ENCODE data around the gene ARL15. TPM values are rescaled to one million over a fixed set of nuclear protein-coding genes. Genes with fewer than 3 reads are reported as not detected.

ARL15 gene
- total and polyA plus RNA-seq, 9 donors, result 14.9 to 34.0 (median 19.2) TPM

DNA sequence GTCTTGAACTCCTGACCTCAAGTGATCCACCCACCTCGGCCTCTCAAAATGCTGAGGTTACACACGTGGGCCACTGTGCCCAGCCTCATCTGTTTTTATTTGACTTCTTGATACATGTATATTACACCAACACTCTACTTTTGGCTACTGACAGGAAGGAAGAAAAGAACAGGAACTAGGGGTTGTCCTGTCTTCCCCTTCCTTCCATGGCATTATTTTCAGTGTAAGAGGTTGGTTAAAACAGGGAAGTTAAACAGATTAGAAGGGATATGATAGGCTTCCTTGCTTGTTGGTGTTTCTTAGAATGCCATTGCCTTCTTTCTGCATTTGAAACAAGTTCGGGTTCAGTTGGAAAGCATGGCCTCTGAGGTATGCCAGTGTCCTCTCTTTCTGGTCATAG is 437.1 kb downstream of the ARL15 start:
- intact Hi-C loops (cut with DNase I), result no loop called here
- no peak for TF ChIP-seq POLR2A (IDR thresholded peaks at IDR 0.05)
- TF ChIP-seq, protein P1, sequence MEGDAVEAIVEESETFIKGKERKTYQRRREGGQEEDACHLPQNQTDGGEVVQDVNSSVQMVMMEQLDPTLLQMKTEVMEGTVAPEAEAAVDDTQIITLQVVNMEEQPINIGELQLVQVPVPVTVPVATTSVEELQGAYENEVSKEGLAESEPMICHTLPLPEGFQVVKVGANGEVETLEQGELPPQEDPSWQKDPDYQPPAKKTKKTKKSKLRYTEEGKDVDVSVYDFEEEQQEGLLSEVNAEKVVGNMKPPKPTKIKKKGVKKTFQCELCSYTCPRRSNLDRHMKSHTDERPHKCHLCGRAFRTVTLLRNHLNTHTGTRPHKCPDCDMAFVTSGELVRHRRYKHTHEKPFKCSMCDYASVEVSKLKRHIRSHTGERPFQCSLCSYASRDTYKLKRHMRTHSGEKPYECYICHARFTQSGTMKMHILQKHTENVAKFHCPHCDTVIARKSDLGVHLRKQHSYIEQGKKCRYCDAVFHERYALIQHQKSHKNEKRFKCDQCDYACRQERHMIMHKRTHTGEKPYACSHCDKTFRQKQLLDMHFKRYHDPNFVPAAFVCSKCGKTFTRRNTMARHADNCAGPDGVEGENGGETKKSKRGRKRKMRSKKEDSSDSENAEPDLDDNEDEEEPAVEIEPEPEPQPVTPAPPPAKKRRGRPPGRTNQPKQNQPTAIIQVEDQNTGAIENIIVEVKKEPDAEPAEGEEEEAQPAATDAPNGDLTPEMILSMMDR (IDR thresholded peaks at IDR 0.05), result no peak
- no peak for TF ChIP-seq EP300 (IDR thresholded peaks at IDR 0.05)
- DNase-seq, result no peak
- Histone ChIP-seq H3K4me1 (ENCODE audit: insufficient read depth) (no peaks in the 10 kb centered on the region), H3K27ac (no peak overlapping the region), H3K27me3 (no peaks in the 10 kb centered on the region), H3K4me3 (no peak overlapping the region), H3K36me3 (no peaks in the 10 kb centered on the region), H3K9me3 (no peaks in the 10 kb centered on the region)
- WGBS, 3 donors, result 83 to 88% (median 86%) methylated on average over 3 of the region's 3 CpGs

DNA sequence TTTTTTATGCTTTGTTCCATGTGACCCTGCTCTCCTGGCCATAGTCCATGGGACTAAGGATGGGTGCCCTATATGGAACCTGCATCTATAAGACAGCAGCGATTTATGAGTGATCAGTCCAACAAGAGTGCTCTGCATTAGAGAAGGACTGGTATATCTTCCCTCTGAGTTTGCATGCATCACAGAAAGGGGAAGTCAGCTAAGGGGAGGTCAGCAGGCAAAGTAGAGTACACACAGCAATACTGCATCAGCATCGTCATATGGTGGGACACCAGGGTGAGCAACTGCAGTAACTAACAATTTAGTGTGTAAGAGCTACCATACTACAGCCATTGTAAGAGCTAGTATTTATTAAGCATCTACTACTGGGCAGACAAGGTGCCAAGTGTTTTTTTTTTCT is 438.6 kb downstream of the ARL15 start:
- DNase-seq, result no peak
- no peaks in the 10 kb centered on the region for H3K27me3 ChIP-seq
- H3K4me1 ChIP-seq (ENCODE audit: insufficient read depth), result no peaks in the 10 kb centered on the region
- no peaks in the 10 kb centered on the region for H3K36me3 ChIP-seq
- WGBS, 3 donors, result 87 to 97% (median 92%) methylated on average over 2 of the region's 2 CpGs
- H3K27ac ChIP-seq, result no peak overlapping the region
- intact Hi-C loops (cut with DNase I), result no loop called here
- H3K9me3 ChIP-seq, result no peaks in the 10 kb centered on the region
- no peak overlapping the region for H3K4me3 ChIP-seq
- TF ChIP-seq, protein P1 (IDR thresholded peaks at IDR 0.05), result no peak
- no peak for TF ChIP-seq EP300 (IDR thresholded peaks at IDR 0.05)
- no peak for TF ChIP-seq POLR2A (IDR thresholded peaks at IDR 0.05)

DNA sequence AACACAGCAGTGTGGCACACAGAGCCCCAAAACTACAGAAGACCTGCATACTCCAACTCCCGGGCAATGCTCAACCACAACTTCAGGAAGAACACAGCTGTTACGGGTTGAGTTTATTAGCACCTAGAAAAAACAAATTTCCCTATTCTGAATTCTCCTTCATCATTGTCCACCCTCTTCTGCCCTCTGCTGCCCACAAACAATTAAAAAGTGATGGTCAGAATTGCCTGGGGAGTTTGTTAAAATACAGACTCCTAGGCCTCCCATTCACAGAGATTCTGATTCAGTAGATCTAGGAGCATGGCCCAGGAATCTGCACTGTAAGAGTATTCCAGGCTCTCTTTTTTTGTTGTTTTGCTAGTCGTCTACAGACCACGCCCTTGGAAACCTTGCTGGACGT is 439.3 kb downstream of the ARL15 start:
- TF ChIP-seq POLR2A (IDR thresholded peaks at IDR 0.05), result no peak
- TF ChIP-seq, protein P1 (IDR thresholded peaks at IDR 0.05), result no peak
- TF ChIP-seq EP300 (IDR thresholded peaks at IDR 0.05), result no peak
- Histone ChIP-seq H3K4me1 (ENCODE audit: insufficient read depth) (no peaks in the 10 kb centered on the region), H3K36me3 (no peaks in the 10 kb centered on the region), H3K27ac (no peak overlapping the region), H3K27me3 (no peaks in the 10 kb centered on the region), H3K9me3 (no peaks in the 10 kb centered on the region), H3K4me3 (no peak overlapping the region)
- 40 to 55% (median 43%) methylated on average over 5 of the region's 5 CpGs for WGBS, 3 donors
- intact Hi-C loops (cut with DNase I), result no loop called here
- DNase-seq, result no peak

DNA sequence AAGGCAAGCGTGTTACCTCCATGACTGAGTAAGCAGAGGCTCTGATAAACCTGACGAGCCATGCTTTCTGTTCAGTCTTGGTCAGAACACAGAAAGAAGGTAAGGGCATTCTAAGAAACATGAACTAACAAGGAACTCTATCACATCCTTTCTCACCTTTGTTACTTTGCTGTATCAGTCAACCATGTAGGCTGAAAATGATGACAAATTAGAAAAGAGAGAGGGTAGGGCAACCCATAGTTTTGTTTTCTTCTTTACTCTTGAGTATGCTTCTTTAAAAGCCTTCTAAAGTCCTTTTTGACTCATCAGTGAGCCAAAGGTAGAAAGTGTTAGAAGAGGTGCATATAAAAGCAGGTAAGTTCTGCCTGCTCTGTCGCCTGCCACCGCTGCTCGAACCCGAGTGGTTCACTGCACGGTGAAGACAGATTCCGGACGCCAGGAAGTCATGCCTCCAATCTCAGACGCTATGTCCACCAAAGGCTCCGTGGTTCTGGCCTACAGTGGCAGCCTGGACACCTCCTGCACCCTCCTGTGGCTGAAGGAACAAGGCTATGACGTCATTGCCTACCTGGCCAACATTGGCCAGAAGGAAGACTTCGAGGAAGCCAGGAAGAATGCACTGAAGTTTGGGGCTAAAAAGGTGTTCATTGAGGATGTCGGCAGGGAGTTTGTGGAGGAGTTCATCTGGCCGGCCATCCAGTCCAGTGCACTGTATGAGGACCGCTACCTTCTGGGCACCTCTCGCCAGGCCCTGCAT is 451.5 kb downstream of the ARL15 start:
- TF ChIP-seq, protein P1 (IDR thresholded peaks at IDR 0.05), result no peak
- TF ChIP-seq EP300 (IDR thresholded peaks at IDR 0.05) (no peak), POLR2A (IDR thresholded peaks at IDR 0.05) (no peak)
- intact Hi-C loops (cut with DNase I), result no loop called here

More for the DNA sequence above, 451.5 kb downstream of the ARL15 start:
- H3K9me3 ChIP-seq, result peaks cover 0 to 6% of the 10 kb centered on the region in 2 donors
- WGBS, 3 donors, result 90 to 93% (median 91%) methylated on average over 17 of the region's 17 CpGs
- H3K4me3 ChIP-seq, result no peak overlapping the region
- no peak for DNase-seq
- no peaks in the 10 kb centered on the region for H3K4me1 ChIP-seq (ENCODE audit: insufficient read depth)
- H3K36me3 ChIP-seq, result no peaks in the 10 kb centered on the region
- H3K27me3 ChIP-seq, result no peaks in the 10 kb centered on the region
- no peak overlapping the region for H3K27ac ChIP-seq
